Measurements from ENCODE around the gene EYA2. TPM values are rescaled to one million over a fixed set of nuclear protein-coding genes. Genes with fewer than 3 reads are reported as not detected.
A peak's percentile ranks its signal among the peaks of the same experiment; 100 is the strongest.

Gene EYA2
- total and polyA plus RNA-seq, 8 donors, result 0.51 to 3.2 (median 1.4) TPM

- no peak for DNase-seq
- Histone ChIP-seq H3K4me1 (no peaks in the 10 kb centered on the region), H3K36me3 (no peaks in the 10 kb centered on the region), H3K9me3 (no peaks in the 10 kb centered on the region), H3K27me3 (peaks cover 0 to 3% (median 0%) of the 10 kb centered on the region in 4 donors), H3K4me3 (no peak overlapping the region), H3K27ac (no peak overlapping the region)
- 67 to 68% methylated on average over 9 of the region's 9 CpGs for WGBS, 2 donors
- intact Hi-C loops (cut with DNase I), result no loop called here
- ATAC-seq, result peak in 1 of 4 donors; percentile 49
- FAIRE-seq, result no peak
- no peak for TF ChIP-seq CTCF (IDR thresholded peaks at IDR 0.05)
Observed at GRCh38 chr20:46945465-46945864, 50.8 kb downstream of the EYA2 start.

GRCh38 chr20:46946181-46946624, 51.6 kb downstream of the EYA2 start:
- 72 to 83% methylated on average over 7 of the region's 7 CpGs for WGBS, 2 donors
- H3K4me1 ChIP-seq, result no peaks in the 10 kb centered on the region
- no peaks in the 10 kb centered on the region for H3K9me3 ChIP-seq
- no peak for ATAC-seq
- intact Hi-C loops (cut with DNase I), result no loop called here
- no peak overlapping the region for H3K27ac ChIP-seq
- DNase-seq, result no peak
- FAIRE-seq, result no peak
- no peak for TF ChIP-seq CTCF (IDR thresholded peaks at IDR 0.05)
- H3K4me3 ChIP-seq, result no peak overlapping the region
- peaks cover 0 to 3% (median 0%) of the 10 kb centered on the region in 4 donors for H3K27me3 ChIP-seq
- no peaks in the 10 kb centered on the region for H3K36me3 ChIP-seq

- DNase-seq, result no peak
- intact Hi-C loops (cut with DNase I), result no loop called here
- Histone ChIP-seq H3K9me3 (no peaks in the 10 kb centered on the region), H3K27me3 (peaks cover 0 to 3% (median 0%) of the 10 kb centered on the region in 4 donors), H3K36me3 (no peaks in the 10 kb centered on the region), H3K4me3 (no peak overlapping the region), H3K4me1 (no peaks in the 10 kb centered on the region), H3K27ac (no peak overlapping the region)
- ATAC-seq, result no peak
- no peak for TF ChIP-seq CTCF (IDR thresholded peaks at IDR 0.05)
- 54 to 65% methylated on average over 3 of the region's 3 CpGs for WGBS, 2 donors
- no peak for FAIRE-seq
Observed at GRCh38 chr20:46946796-46947195, 52.2 kb downstream of the EYA2 start.

DNA sequence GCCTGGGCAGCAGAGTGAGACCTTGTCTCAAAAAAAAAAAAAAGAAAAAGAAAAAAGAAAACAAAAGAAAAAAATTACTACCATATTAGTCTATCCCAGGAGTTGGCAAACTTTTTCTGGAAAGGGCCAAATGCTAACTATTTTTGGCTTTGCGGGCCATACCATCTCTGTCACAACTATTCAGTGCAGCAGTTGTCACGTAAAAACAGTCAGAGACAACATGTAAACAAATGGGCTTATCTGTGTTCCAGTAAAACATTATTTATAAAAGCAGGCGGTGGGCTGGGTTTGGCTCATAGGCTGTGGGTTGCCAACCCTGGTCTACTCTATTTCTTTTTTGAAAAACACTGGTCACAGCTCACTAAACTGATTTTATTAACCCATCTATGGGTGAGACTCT, 53.4 kb downstream of the EYA2 start:
- no peaks in the 10 kb centered on the region for H3K36me3 ChIP-seq
- ATAC-seq (no peak), DNase-seq (no peak), FAIRE-seq (no peak)
- no peak for TF ChIP-seq CTCF (IDR thresholded peaks at IDR 0.05)
- H3K4me3 ChIP-seq, result no peak overlapping the region
- H3K4me1 ChIP-seq, result no peaks in the 10 kb centered on the region
- WGBS, 2 donors, result 61 to 65% methylated on average over 3 of the region's 3 CpGs
- no peaks in the 10 kb centered on the region for H3K9me3 ChIP-seq
- intact Hi-C loops (cut with DNase I), result no loop called here
- peaks cover 0 to 3% (median 0%) of the 10 kb centered on the region in 4 donors for H3K27me3 ChIP-seq
- no peak overlapping the region for H3K27ac ChIP-seq

DNA sequence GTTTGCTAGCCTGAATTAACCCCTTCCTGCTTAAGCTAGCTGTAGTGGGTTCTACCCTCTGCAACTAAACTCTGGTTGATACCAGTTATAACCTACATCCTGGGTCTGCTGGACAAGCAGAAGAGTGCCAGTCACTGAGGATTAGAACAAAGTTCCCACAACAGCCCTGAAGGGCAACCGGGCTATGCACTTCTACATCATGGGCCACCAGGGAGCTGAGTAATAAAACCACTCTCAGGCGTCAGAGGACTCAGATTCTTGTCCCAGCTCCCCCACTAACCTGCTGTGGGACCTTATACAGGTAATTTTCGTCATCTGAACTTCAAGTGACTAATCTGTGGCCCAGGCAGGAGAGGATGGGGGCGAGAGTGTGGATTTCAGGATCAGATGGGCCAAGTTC, 56.8 kb downstream of the EYA2 start:
- ATAC-seq (no peak), FAIRE-seq (no peak), DNase-seq (no peak)
- Histone ChIP-seq H3K27ac (no peak overlapping the region), H3K4me3 (no peak overlapping the region), H3K4me1 (no peaks in the 10 kb centered on the region), H3K9me3 (no peaks in the 10 kb centered on the region), H3K27me3 (peaks cover 0 to 3% (median 0%) of the 10 kb centered on the region in 4 donors), H3K36me3 (no peaks in the 10 kb centered on the region)
- intact Hi-C loops (cut with DNase I), result no loop called here
- no peak for TF ChIP-seq CTCF (IDR thresholded peaks at IDR 0.05)
- 28 to 35% methylated on average over 4 of the region's 4 CpGs for WGBS, 2 donors

All from pancreas (tissue), 10 donors.